Lower leg skin (tissue), 3 donors: ENCODE results near the gene RAPGEF3.

Source experiments
- CTCF ChIP-seq, 3 donors: fragments of 450-650 bp; IDR thresholded peaks; one replicate each; pipeline ENCODE4 v1.5.1; 2016; ENCODE audit warnings: antibody characterized with exemption in 3 of 3, mild to moderate bottlenecking in 3 of 3, moderate library complexity in 2 of 3
- POLR2A ChIP-seq, 2 donors: fragments of 450-650 bp; IDR thresholded peaks; one replicate each; pipeline ENCODE4 v1.6.1; 2016 to 2017; ENCODE audit warnings: antibody characterized with exemption in 2 of 2, mild to moderate bottlenecking in 1 of 2, moderate library complexity in 1 of 2

- no peak for TF ChIP-seq CTCF (IDR thresholded peaks at IDR 0.05)
- TF ChIP-seq POLR2A (IDR thresholded peaks at IDR 0.05): no peak
These were observed 21.3 kb upstream of the RAPGEF3 start for GRCh38 chr12:47779943-47780504.
